Measurements from ENCODE around the gene PRDM16.

The PRDM16 gene

DNA sequence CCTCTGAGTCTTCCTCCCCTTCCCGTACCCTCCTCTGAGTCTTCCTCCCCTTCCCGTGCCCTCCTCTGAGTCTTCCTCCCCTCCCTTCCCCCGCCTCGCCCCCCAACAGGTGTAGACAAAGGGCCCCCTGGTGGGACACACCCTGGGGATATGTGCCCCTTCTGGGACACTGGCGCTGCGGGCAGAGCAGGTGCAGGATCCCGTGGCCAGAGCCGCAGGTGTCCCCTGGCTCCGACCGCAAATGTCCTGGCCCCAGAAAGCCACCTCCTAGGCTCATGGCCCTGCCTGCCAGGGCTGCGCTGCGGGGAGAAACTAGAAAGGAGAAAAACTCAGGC lies 334.0 kb downstream of the PRDM16 start:
- no peak for ATAC-seq (replicated peaks)
- Mint-ChIP-seq H3K27ac (no peak overlapping the region), H3K27me3 (peaks cover 4 to 6% of the 10 kb centered on the region in 2 donors), H3K4me1 (no peaks in the 10 kb centered on the region), H3K9me3 (no peaks in the 10 kb centered on the region), H3K36me3 (no peaks in the 10 kb centered on the region), H3K4me3 (no peak overlapping the region)
- no peak for DNase-seq

DNA sequence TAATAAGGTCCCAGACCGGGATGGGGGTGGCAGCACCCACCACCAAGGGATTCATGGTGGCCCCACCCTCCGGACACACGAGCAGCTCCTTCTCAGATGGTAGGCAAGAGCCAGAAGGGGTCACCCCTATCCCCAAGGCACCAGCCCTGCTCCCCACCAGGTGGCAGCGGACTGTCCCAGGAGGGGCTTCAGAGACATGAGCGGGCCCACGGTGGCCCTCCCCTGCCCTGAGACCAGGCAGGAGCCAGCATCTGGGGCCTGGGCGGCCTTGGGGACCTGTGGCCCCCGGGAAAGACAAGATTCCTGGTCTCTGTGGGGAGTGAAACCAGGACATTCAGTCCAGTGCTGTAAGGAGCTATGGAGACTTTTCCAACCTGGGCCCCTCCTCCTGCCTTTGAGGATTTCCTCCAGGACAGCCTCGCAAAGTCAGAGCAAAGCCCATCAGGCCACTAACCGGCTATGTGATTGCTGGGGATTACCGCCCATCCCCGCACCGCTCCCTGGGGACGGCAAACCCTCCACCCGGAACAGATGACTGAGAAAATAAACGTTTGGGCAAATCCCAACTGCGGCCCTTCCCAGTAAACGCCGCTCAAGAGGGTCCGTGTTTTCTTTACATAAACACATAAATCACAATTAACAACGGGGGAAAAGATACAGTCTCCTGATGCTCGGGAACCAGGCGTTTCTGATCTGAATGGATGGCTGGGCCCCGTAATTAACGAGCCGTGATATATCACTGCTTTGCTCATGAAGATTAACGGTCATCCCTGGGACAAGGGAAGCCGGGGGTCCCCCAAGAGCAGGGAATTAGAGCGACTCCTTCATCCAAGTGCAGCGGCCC lies 334.6 kb downstream of the PRDM16 start:
- ATAC-seq (replicated peaks) (no peak), DNase-seq (no peak)
- no peaks in the 10 kb centered on the region for H3K9me3 Mint-ChIP-seq
- peaks cover 4 to 6% of the 10 kb centered on the region in 2 donors for H3K27me3 Mint-ChIP-seq
- H3K27ac Mint-ChIP-seq: no peak overlapping the region
- H3K36me3 Mint-ChIP-seq: no peaks in the 10 kb centered on the region
- H3K4me3 Mint-ChIP-seq: no peak overlapping the region
- no peaks in the 10 kb centered on the region for H3K4me1 Mint-ChIP-seq

DNA sequence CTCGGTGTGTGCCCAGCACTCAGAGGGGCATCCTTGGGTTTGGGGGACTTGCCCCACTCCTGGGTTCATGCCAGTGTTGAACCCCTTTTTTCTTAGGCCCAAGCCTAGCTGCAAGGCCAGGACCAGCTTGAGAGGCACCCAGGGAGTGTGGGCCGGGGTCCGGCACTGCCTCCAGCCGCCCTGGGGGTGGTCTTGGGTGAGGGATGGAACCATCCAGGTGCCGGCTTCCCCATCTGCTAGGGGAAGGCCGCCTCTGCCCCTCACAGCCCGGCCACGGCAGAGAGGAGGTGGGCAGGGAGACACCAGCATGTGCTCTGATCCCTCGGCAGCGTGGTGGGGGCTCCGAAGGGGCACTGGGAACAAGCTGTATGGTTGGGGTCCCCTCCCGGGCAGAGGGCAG lies 335.3 kb downstream of the PRDM16 start:
- H3K4me3 Mint-ChIP-seq: no peak overlapping the region

DNA sequence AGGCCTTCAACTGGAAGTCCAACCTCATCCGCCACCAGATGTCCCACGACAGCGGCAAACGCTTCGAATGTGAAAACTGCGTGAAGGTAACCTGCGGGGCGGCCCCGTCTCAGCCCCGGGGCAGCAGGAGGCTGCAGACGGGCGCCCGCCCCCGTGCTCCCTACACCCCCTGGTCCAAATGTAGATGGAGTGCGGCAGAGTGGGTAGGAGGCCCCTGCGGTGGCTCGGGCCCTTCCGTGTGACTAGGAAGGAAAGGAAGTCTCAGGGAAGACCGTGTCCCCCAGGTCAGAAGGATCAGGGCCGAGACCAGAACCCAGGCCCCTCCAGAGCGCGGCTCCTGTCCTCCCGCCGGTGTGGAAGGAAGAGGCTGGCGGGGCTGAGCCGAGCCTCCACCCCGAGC lies 335.8 kb downstream of the PRDM16 start:
- H3K4me3 Mint-ChIP-seq: no peak overlapping the region
- H3K9me3 Mint-ChIP-seq: no peaks in the 10 kb centered on the region
- ATAC-seq (replicated peaks) (no peak), DNase-seq (no peak)
- peaks cover 4 to 6% of the 10 kb centered on the region in 2 donors for H3K27me3 Mint-ChIP-seq
- no peaks in the 10 kb centered on the region for H3K4me1 Mint-ChIP-seq
- H3K36me3 Mint-ChIP-seq: no peaks in the 10 kb centered on the region
- no peak overlapping the region for H3K27ac Mint-ChIP-seq

More for the DNA sequence above, 335.3 kb downstream of the PRDM16 start:
- ATAC-seq (replicated peaks) (no peak), DNase-seq (no peak)
- no peaks in the 10 kb centered on the region for H3K36me3 Mint-ChIP-seq
- H3K27ac Mint-ChIP-seq: no peak overlapping the region
- no peaks in the 10 kb centered on the region for H3K4me1 Mint-ChIP-seq
- H3K27me3 Mint-ChIP-seq: peaks cover 4 to 6% of the 10 kb centered on the region in 2 donors
- H3K9me3 Mint-ChIP-seq: no peaks in the 10 kb centered on the region

DNA sequence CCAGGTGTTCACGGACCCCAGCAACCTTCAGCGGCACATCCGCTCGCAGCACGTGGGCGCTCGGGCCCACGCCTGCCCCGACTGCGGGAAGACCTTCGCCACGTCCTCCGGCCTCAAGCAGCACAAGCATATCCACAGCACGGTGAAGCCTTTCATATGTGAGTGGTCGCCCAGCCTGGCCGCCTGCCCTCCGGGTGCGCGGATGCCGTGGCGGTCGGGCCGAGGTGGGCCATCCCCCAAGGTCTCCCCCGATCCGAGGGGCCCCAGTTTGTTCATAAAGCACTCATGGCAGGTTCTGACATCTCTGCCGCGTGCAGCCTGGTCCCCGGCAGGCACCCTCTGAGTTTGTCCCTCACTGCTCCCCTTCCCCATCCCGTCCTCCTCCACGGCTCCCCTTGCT lies 336.5 kb downstream of the PRDM16 start:
- H3K9me3 Mint-ChIP-seq: no peaks in the 10 kb centered on the region
- no peak overlapping the region for H3K4me3 Mint-ChIP-seq
- DNase-seq: no peak
- H3K27ac Mint-ChIP-seq: no peak overlapping the region
- no peak for ATAC-seq (replicated peaks)
- peaks cover 4 to 6% of the 10 kb centered on the region in 2 donors for H3K27me3 Mint-ChIP-seq
- no peaks in the 10 kb centered on the region for H3K4me1 Mint-ChIP-seq
- H3K36me3 Mint-ChIP-seq: no peaks in the 10 kb centered on the region

DNA sequence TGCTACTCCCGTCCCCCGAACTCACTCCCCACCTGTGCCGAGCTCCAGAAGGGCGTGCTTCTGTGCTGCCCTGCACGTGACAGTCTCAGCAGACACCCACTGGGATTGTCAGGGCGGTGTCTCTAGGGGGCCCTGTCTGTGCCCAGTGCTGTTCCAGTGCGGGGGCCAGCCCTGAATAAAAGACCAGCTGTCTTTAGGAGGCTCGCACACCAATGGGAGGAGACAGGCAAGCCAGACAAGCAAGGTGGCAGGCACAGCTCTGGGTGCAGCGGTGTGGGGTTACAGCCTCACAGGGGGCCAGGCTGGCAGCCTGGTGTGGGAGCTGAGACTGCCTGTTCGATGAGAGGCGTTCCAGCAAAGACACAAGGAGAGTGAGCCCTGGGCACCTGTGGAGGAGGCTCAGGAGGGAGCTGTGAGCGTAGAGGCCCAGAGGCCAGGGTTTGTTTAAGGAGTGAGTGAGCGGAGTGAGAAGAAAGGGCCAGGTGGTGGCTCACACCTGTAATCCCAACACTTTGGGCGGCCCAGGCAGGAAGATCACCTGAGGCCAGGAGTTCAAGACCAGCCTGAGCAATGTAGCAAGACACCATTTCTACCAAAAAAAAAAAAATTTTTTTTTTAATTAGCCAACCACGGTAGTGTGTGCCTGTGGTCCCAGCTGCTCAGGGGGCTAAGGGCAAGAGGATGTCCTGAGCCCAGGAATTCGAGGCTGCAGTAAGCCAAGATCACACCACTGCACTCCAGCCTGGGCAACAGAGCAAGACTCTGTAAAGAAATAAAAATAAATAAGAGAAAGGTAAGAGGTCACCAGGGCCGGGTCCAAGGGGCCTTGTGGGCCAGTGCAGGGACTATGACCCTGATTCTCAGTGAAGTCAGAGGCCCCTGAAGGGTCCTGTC lies 337.2 kb downstream of the PRDM16 start:
- H3K9me3 Mint-ChIP-seq: no peaks in the 10 kb centered on the region
- H3K4me1 Mint-ChIP-seq: no peaks in the 10 kb centered on the region
- H3K36me3 Mint-ChIP-seq: no peaks in the 10 kb centered on the region
- no peak overlapping the region for H3K27ac Mint-ChIP-seq
- ATAC-seq (replicated peaks) (no peak), DNase-seq (no peak)
- H3K27me3 Mint-ChIP-seq: peaks cover 4% of the 10 kb centered on the region in 2 donors
- H3K4me3 Mint-ChIP-seq: no peak overlapping the region

DNA sequence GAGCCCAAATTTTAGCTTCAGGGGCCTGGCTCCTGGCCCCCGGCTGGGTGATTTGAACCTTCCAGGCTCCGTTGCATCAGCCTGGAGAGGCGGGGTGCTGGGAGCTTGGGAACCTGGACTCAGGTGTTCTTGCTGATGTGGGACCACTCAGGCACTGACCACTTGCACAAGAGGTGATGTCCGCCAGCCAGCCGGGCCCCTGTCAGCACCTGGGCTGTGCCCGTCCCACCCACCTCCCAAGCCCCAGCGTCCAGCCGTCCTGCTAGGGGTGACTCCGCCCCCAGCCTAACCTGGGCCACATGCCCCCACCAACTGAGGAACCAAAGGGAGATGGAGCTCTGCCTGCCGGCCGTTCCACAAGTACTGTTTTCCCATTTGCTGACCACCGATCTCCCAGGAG lies 338.0 kb downstream of the PRDM16 start:
- Mint-ChIP-seq H3K27me3 (peaks cover 0 to 4% of the 10 kb centered on the region in 2 donors), H3K9me3 (no peaks in the 10 kb centered on the region), H3K36me3 (no peaks in the 10 kb centered on the region), H3K4me1 (no peaks in the 10 kb centered on the region), H3K4me3 (no peak overlapping the region), H3K27ac (no peak overlapping the region)
- ATAC-seq (replicated peaks) (no peak), DNase-seq (no peak)

DNA sequence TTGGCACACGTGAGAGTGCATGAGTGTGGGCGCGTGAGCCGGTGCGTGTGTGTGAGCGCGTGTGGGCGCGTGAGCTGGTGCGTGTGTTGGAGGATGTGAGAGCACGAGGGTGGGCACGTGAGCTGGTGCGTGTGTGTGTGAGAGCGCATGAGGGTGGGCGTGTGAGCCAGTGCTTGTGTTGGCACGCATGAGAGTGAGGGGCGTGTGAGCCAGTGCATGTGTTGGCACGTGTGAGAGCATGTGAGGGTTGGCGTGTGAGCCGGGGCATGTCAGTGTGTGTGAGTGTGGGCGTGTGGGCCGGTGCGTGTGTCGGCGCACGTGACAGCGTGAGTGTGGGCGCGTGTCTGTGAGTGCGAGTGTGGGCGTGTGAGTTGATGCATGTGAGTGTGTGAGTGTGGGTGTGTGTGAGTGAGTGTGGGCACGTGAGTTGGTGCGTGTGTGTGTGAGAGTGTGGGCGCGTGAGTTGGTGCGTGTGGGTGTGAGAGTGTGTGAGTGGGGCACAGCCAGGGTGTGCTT lies 339.8 kb downstream of the PRDM16 start:
- Mint-ChIP-seq H3K9me3 (no peaks in the 10 kb centered on the region), H3K27ac (no peak overlapping the region), H3K4me1 (no peaks in the 10 kb centered on the region), H3K27me3 (peaks cover 0 to 4% of the 10 kb centered on the region in 2 donors), H3K4me3 (no peak overlapping the region), H3K36me3 (no peaks in the 10 kb centered on the region)
- no peak for DNase-seq
- ATAC-seq (replicated peaks): no peak

DNA sequence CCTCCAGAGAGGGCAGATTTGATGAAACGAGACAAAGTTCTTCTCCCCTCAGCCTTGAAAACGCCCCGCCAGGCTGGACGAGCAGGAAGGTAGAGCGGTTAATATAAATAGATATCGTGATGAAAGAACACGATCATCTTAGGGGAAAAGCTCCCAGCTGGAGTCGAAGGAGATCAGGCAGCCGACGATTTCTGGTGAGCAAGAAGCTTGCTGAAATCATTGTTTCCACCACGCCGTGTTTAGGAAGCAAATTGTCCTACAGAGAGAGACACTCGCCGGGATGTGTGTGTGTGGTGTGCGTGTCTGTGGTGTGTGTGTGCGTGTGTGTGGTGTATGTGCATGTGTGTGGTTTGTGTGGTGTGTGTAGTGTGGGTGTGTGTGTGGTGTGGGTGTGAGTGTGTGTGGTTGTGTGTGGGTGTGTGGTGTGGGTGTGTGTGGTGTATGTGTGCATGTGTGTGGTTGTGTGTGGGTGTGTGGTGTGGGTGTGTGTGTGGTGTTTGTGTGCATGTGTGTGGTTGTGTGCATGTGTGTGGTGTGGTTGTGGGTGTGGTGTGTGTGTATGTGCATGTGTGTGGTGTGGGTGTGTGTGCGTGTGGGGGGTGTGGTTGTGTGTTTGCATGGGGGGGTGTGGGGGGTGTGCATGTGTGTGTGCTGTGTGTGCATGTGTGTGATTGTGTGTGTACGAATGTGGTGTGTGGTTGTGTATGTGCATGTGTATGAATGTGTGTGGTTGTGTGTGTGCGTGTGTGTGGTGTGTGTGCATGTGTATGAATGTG lies 340.6 kb downstream of the PRDM16 start:
- Mint-ChIP-seq H3K36me3 (no peaks in the 10 kb centered on the region), H3K4me3 (no peak overlapping the region), H3K4me1 (no peaks in the 10 kb centered on the region), H3K27ac (no peak overlapping the region), H3K27me3 (peaks cover 0 to 4% of the 10 kb centered on the region in 2 donors), H3K9me3 (no peaks in the 10 kb centered on the region)
- ATAC-seq (replicated peaks) (no peak), DNase-seq (no peak)

DNA sequence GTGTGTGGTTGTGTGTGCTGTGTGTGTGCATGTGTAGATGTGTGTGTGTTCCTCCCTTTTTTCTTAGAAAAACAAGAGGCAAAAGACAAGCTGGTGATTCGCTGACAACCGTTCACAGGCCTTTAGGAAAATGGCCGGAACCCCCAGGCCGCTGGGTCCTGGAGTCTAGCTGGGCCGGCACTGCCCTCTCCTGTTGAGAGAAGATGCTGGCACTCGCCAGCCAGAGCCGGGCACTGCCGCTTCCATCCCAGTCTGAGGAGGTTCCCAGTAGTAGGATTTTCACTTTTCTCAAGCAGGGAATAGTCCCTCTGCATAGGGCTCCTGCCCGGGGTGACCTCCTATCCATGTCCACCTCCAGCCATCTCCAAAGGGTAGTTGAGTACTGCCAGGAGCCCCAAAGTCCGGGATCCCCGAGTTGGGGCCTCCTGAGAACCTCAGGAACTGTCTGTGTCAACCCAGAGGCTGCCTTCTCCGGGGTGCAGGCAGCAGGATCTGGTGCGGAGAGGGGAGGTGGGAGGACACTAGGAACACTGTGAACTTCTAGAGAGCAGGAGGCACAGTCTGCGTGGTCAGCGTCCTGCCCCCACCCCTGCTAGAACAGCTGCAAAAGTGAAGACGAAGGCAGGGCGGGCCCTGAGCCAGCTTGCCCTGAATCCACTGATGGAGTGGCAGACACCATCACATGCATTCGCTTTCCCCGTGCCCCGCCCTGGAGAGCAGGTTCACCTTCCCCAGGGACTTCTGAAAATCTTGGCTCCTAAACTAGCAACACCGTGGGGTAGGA lies 341.3 kb downstream of the PRDM16 start:
- Mint-ChIP-seq H3K27me3 (peaks cover 0 to 4% of the 10 kb centered on the region in 2 donors), H3K4me1 (no peaks in the 10 kb centered on the region), H3K27ac (no peak overlapping the region), H3K36me3 (no peaks in the 10 kb centered on the region), H3K9me3 (peaks cover 0 to 2% of the 10 kb centered on the region in 2 donors), H3K4me3 (no peak overlapping the region)
- ATAC-seq (replicated peaks): no peak
- no peak for DNase-seq

DNA sequence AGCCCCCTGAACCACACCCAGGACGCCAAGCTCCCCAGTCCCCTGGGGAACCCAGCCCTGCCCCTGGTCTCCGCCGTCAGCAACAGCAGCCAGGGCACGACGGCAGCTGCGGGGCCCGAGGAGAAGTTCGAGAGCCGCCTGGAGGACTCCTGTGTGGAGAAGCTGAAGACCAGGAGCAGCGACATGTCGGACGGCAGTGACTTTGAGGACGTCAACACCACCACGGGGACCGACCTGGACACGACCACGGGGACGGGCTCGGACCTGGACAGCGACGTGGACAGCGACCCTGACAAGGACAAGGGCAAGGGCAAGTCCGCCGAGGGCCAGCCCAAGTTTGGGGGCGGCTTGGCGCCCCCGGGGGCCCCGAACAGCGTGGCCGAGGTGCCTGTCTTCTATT lies 342.8 kb downstream of the PRDM16 start:
- H3K27me3 Mint-ChIP-seq: peaks cover 0 to 4% of the 10 kb centered on the region in 2 donors
- ATAC-seq (replicated peaks): no peak
- H3K36me3 Mint-ChIP-seq: peaks cover 0 to 3% of the 10 kb centered on the region in 2 donors
- peaks cover 0 to 7% of the 10 kb centered on the region in 2 donors for H3K9me3 Mint-ChIP-seq
- no peaks in the 10 kb centered on the region for H3K4me1 Mint-ChIP-seq
- no peak overlapping the region for H3K27ac Mint-ChIP-seq
- DNase-seq: no peak
- no peak overlapping the region for H3K4me3 Mint-ChIP-seq

DNA sequence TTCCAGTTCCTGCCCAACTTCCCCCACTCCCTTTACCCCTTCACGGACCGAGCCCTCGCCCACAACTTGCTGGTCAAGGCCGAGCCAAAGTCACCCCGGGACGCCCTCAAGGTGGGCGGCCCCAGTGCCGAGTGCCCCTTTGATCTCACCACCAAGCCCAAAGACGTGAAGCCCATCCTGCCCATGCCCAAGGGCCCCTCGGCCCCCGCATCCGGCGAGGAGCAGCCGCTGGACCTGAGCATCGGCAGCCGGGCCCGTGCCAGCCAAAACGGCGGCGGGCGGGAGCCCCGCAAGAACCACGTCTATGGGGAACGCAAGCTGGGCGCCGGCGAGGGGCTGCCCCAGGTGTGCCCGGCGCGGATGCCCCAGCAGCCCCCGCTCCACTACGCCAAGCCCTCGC lies 343.4 kb downstream of the PRDM16 start:
- ATAC-seq (replicated peaks): no peak
- no peak overlapping the region for H3K27ac Mint-ChIP-seq
- peaks cover 0 to 4% of the 10 kb centered on the region in 2 donors for H3K27me3 Mint-ChIP-seq
- H3K4me1 Mint-ChIP-seq: no peaks in the 10 kb centered on the region
- no peak overlapping the region for H3K4me3 Mint-ChIP-seq
- DNase-seq: no peak
- H3K36me3 Mint-ChIP-seq: peaks cover 0 to 3% of the 10 kb centered on the region in 2 donors
- peaks cover 0 to 7% of the 10 kb centered on the region in 2 donors for H3K9me3 Mint-ChIP-seq

DNA sequence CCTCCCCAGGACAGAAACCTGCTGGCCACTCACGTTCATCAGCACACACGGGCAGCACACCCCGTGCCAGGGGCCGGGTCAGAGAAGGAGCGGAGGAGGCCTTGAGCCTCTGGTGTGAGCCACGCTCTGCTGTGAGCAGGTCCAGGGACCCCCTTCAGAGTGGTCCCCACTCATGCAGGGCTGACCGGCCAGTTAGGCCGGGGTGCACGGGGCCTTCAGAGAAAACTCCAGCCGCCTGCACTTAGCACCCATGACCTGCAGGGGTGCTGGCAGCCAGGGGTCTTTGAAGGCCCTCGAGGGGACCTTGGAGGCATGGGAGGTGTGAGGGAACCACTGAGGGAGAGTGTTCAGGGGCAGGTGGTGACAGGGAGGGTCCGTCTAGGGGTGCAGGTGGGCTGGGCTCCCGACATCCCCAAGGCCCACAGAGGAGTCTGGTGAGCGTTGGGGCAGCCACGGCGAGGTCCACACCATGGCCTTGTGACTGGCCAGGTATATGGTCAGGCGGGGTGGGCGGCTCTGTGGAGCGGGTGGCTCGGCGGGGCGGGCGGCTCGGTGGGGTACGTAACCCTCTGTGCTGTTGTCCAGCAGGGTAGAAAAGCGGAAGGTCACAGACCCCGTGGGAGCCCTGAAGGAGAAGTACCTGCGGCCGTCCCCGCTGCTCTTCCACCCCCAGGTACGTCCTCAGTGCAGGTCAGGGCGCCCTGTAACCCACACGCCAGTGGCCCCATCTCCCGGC lies 345.1 kb downstream of the PRDM16 start:
- no peak overlapping the region for H3K27ac Mint-ChIP-seq
- H3K27me3 Mint-ChIP-seq: peaks cover 0 to 4% of the 10 kb centered on the region in 2 donors
- ATAC-seq (replicated peaks): no peak
- H3K9me3 Mint-ChIP-seq: peaks cover 0 to 7% of the 10 kb centered on the region in 2 donors
- H3K4me1 Mint-ChIP-seq: no peaks in the 10 kb centered on the region
- peaks cover 0 to 3% of the 10 kb centered on the region in 2 donors for H3K36me3 Mint-ChIP-seq
- no peak overlapping the region for H3K4me3 Mint-ChIP-seq
- no peak for DNase-seq

Data from stimulated activated naive B cell treated with anti-CD40 and anti-IgM and Interleukin-4, amounts not matched to agents 10 μg/mL and 1 μg/mL and 100 μg/mL, for 72 hours (primary cell).